Sigmoid colon (tissue), 4 donors: ENCODE results near the gene CPXM2.

Experiments used
- CTCF ChIP-seq, 4 experiments: fragments of 450-650 bp in 3 of 4; fragments of 200-600 bp in 1 of 4; IDR thresholded peaks; one replicate each; pipeline ENCODE4 v1.5.1; 2016 to 2019; ENCODE audit warnings: antibody characterized with exemption in 4 of 4, mild to moderate bottlenecking in 3 of 4, moderate library complexity in 2 of 4
- EP300 ChIP-seq, 4 donors: sonication (generic); formaldehyde crosslinking; IDR thresholded peaks; one replicate each; pipeline ENCODE4 v1.6.1; 2017; ENCODE audit warnings: antibody characterized with exemption in 4 of 4
- POLR2A ChIP-seq, 2 donors: fragments of 450-650 bp; IDR thresholded peaks; one replicate each; pipeline ENCODE4 v1.6.1; 2016; ENCODE audit warnings: antibody characterized with exemption in 2 of 2, mild to moderate bottlenecking in 2 of 2, moderate library complexity in 2 of 2
- POLR2AphosphoS5 ChIP-seq, 4 donors: sonication (generic); formaldehyde crosslinking; IDR thresholded peaks; one replicate each; pipeline ENCODE4 v1.6.1; 2017; ENCODE audit warnings: antibody characterized with exemption in 4 of 4

- TF ChIP-seq CTCF (IDR thresholded peaks at IDR 0.05): no peak
- no peak for TF ChIP-seq POLR2A (IDR thresholded peaks at IDR 0.05)
- TF ChIP-seq POLR2AphosphoS5 (IDR thresholded peaks at IDR 0.05): no peak
- TF ChIP-seq EP300 (IDR thresholded peaks at IDR 0.05): no peak
These were observed 3.4 kb downstream of the CPXM2 start for GRCh38 chr10:123888256-123888655.
